ENCODE results near the gene SLC16A4.

Gene SLC16A4

GRCh38 chr1:110326826-110327225 is 64.0 kb downstream of the SLC16A4 start:
- no peak for DNase-seq (ENCODE audit: low spot score)

GRCh38 chr1:110324667-110325066 is 66.2 kb downstream of the SLC16A4 start:
- no peak for DNase-seq (ENCODE audit: low spot score)

DNA sequence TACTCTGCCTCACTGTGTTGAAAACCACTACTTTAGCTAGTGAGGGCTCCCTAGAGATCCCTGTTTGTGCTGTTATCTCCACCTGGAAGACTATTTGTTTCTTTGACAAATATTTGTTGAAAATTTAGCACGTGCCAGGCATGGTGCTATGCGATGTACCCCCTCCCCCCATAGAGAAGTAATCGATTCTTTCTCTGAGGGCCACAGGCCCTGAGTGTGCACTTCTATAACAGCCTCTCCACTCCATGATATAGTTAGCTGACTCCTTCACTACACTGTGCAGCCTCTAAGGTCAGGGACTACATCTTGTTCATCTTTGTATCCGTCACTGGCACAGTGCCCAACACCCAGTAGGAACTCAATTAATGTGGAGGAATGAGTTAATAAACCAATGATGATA is 69.0 kb downstream of the SLC16A4 start:
- no peak for DNase-seq (ENCODE audit: low spot score)

GRCh38 chr1:110321045-110321444 is 69.8 kb downstream of the SLC16A4 start:
- no peak for DNase-seq (ENCODE audit: low spot score)

- no peak for DNase-seq (ENCODE audit: low spot score)
Measured at GRCh38 chr1:110320168-110320518, 70.7 kb downstream of the SLC16A4 start.

GRCh38 chr1:110319332-110320167 is 71.3 kb downstream of the SLC16A4 start:
- DNase-seq (ENCODE audit: low spot score) = no peak

DNA sequence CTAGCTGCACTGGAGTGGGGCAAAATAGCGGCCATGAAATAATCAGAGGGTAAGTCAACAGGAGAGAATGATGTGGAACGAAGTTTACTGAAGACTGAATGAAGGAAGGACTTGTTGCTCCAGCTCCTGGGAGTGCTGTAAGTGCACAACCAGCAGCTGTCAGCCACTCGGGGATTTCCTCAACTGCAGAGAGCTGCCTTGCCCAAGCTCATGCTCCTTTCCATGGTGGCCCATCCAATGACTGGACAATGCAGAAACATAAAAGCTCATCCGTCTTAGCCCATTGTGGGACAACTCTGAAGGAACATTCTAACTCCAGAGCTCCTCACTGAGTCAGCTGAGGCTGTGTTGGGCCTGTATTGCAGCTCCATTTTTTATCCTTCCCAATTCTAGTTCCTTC is 72.8 kb downstream of the SLC16A4 start:
- DNase-seq (ENCODE audit: low spot score) = no peak

GRCh38 chr1:110316735-110317134 is 74.1 kb downstream of the SLC16A4 start:
- no peak for DNase-seq (ENCODE audit: low spot score)
